M059J (cell line): ENCODE data around the gene FOXC1. TPM values are rescaled to one million over a fixed set of nuclear protein-coding genes. Genes with fewer than 3 reads are reported as not detected.

ENCODE experiments used
- DNase-seq: peaks from one replicate; pipeline ENCODE4 v3.0.0-alpha.2; 2012; ENCODE audit warnings: low read depth
- total RNA-seq: library from RNA; depleted of rRNA; stranded (reverse); fragments of >200 nt; shearing (Covaris generic); gene quantifications from 2 replicates; pipeline ENCODE4 v1.2.3, GENCODE V29; 2014

Gene FOXC1
- total RNA-seq, 1 experiment from 2014 or later: 10.2 TPM

GRCh38 chr6:1600063-1600763, 9.5 kb upstream of the FOXC1 start:
- no peak for DNase-seq

DNA sequence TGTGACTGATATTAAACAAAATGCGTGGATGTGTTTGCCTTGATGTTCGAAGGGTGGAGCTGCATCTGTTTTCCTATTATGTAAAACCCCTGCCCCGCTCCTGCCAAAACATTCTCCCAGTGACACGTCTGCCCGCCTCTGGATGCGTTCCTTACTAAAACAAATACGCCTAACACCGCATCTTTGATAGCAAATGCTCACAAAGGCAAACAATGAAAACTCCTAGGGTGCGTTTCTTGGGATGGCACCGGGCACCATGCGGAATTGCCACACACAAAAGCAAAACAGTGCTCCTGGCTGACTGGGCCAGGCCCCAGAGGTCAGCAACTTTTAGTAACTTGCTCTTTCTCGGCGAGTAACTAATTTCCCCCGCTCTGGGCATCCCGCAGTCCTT, 9.0 kb upstream of the FOXC1 start:
- DNase-seq: no peak

GRCh38 chr6:1601158-1602048, 8.3 kb upstream of the FOXC1 start:
- no peak for DNase-seq

DNA sequence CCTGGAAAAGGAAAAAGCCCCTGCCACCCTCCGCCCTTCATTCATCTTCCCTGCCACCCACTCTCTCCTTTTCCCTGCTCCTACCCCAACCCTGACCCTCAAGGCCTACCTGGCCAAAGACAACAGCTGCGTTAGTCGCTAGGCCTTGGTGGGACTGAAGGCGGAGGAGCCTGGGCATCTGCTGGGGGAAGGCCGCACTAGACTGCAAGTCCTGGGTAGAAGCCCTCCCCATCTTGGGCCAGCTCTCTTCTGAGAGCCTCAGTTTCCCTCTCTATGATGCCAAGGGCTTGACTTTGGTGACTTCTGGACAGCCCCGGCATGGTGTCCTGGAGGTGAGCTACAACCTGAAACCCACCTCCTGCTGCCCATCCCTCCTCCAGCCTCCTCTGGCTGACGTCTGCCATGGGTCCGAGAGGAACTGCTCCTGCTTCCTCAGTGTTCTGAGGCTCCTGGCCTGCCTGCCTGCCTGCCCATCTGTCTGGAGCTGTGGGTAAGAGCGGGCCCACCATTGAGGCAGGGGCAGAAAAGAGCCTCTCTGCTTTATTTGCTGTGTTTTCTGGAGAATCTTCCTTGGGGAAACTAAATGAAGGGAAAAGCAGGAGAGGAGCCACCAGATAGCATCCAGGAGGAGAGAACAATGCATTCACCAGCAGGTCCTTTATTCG, 7.5 kb upstream of the FOXC1 start:
- no peak for DNase-seq

- no peak for DNase-seq
These were observed 6.0 kb upstream of the FOXC1 start for GRCh38 chr6:1603708-1604107.

DNA sequence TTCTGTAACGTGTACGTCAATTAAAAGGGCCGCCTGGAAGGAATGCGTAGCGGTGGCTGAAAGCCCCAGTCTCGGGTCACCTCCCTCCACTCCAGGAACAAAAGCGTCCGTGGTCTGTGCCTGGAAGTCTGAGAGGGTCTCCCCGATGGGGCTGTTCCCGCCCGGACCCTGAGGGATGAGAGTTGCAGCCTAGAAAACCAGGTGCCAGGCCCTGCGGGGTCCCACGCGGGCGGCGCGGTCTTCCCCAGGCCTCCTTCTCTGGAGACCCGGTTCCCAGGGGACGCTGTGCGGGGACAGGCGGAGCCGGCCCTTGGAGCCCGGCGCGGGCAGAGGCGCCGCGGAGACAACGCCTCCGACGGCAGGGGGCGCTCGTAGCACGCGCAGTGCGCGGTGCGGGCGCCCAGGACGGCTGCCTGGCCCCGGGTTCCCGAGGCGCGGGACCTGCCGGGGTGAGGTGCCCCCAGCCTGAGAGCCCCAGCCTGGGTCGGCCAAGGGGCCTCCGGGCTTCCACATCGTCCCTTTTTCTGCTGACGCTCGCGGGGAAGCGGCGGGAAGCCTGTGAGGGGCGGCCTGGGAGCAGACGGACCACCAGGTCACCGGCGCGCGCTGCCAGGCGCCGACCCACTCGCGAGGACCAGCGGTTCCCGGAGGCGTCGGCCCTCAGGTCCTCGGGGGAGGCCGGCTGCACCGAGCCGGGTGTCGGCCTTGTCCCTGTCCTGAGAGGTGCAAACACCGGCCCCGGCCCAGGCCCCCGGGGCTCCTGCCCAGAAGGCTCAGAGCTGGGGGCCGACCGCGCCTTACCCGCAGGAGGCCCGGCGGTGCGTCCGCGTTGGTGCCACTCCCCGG, 5.3 kb upstream of the FOXC1 start:
- DNase-seq: peak; percentile 69

GRCh38 chr6:1605004-1605892, 4.5 kb upstream of the FOXC1 start:
- DNase-seq: no peak

DNA sequence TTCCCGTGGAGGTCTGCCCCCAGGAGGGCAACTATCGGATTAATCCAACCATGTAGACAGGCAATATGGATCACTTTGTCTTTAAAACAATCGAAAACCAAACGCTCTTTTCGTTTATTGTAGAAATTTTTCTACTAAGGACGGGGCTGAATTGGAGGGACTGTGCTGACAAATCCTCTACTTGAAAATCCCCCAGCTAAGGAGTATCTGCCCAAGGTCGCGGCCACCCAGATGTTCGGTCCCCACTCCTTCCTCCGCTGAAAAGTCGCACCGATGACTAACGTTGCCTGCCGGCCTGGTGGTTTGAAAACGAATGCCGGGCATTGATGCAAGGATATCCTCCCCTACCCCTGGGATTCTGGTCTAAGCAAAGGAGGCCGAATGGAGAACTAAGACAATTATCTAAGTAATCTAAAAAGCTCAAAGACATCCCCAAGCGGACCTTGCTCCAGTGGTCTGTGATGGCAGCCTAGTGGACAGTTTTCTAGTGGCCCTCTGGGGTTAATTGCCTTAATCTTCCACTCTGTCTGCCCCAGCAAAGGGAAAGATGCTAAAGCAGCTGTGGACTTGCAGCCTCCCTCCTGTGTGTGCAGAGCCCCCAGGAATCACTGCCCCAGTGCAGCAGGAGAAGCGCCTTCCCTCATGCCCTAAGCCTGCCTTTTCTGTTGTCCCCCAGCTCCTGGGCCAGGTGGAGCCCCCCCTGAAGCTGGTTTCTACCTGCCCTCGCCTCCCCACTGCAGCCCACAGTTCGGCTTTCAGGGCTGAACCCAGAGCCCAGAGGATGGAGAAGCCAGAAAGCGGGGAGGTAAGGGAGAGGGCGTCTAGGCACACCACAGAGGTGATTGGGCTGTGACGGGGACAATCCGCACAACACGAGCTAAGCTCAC, 3.6 kb upstream of the FOXC1 start:
- no peak for DNase-seq

- no peak for DNase-seq
These were observed 2.8 kb upstream of the FOXC1 start for GRCh38 chr6:1606780-1607515.

GRCh38 chr6:1607516-1608221, 2.0 kb upstream of the FOXC1 start:
- DNase-seq: no peak

DNA sequence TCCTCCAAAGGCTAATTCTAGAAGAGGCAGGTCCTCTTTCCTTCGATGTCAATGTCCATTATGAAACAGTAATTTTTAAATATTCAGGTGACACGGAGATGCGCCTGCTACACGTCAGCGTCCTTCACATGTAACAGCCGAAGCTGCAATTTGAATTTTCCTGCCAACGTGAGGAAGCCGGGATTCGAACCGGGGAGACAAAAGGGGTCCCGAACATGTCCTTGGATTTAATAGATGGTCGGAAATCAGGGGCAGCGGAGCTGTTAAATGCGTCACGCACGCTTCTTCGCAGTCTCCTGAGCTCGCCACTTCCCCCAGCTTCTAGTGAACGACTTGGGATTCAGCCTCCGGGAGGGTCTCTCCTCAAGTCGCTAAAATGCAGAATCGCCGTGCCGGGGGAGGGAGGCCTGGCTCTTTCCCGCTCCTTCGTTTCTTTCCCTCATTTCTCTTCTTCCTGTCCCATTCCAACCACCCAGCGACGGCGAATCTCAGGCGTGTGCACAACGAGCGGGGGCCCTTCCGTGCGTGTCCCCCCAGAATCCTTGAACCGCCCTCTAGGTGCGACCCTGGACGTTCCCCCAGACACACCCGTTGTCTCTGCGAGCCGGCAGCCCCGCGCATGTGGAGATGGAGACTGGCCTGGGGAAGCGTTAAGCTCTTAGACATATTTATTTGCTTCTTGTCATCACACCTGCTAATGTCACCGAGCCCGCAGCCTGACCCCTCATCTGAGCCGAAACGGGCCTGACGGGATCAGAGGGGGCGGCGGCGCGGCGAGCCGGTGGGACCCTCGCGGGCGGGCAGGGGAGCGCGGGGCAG, 1.3 kb upstream of the FOXC1 start:
- no peak for DNase-seq

- peak; percentile 63 for DNase-seq
These were observed 571 bp upstream of the FOXC1 start for GRCh38 chr6:1609041-1609647.

DNA sequence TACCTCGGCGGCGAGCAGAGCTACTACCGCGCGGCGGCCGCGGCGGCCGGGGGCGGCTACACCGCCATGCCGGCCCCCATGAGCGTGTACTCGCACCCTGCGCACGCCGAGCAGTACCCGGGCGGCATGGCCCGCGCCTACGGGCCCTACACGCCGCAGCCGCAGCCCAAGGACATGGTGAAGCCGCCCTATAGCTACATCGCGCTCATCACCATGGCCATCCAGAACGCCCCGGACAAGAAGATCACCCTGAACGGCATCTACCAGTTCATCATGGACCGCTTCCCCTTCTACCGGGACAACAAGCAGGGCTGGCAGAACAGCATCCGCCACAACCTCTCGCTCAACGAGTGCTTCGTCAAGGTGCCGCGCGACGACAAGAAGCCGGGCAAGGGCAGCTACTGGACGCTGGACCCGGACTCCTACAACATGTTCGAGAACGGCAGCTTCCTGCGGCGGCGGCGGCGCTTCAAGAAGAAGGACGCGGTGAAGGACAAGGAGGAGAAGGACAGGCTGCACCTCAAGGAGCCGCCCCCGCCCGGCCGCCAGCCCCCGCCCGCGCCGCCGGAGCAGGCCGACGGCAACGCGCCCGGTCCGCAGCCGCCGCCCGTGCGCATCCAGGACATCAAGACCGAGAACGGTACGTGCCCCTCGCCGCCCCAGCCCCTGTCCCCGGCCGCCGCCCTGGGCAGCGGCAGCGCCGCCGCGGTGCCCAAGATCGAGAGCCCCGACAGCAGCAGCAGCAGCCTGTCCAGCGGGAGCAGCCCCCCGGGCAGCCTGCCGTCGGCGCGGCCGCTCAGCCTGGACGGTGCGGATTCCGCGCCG, 994 bp downstream of the FOXC1 start:
- DNase-seq: peak; percentile 70

GRCh38 chr6:1611322-1611571, 1.5 kb downstream of the FOXC1 start:
- DNase-seq: peak; percentile 59

DNA sequence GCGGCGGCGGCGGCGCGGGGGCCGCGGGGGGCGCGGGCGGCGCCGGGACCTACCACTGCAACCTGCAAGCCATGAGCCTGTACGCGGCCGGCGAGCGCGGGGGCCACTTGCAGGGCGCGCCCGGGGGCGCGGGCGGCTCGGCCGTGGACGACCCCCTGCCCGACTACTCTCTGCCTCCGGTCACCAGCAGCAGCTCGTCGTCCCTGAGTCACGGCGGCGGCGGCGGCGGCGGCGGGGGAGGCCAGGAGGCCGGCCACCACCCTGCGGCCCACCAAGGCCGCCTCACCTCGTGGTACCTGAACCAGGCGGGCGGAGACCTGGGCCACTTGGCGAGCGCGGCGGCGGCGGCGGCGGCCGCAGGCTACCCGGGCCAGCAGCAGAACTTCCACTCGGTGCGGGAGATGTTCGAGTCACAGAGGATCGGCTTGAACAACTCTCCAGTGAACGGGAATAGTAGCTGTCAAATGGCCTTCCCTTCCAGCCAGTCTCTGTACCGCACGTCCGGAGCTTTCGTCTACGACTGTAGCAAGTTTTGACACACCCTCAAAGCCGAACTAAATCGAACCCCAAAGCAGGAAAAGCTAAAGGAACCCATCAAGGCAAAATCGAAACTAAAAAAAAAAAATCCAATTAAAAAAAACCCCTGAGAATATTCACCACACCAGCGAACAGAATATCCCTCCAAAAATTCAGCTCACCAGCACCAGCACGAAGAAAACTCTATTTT, 2.0 kb downstream of the FOXC1 start:
- peak; percentile 70 for DNase-seq
